HFFc6 (cell line): ENCODE results near the gene ASAP2. TPM values are rescaled to one million over a fixed set of nuclear protein-coding genes. Genes with fewer than 3 reads are reported as not detected.
A peak's percentile ranks its signal among the peaks of the same experiment; 100 is the strongest.

Experiments used
- DNase-seq: peaks from one replicate; pipeline ENCODE4 v3.0.0-alpha.2; 2018
- H3K27ac Mint-ChIP-seq: 2 replicates; pipeline ENCODE4 v1.8.0; 2020; ENCODE audit warnings: mild to moderate bottlenecking, mixed read lengths
- H3K27me3 Mint-ChIP-seq: 2 replicates; pipeline ENCODE4 v1.8.0; 2021; ENCODE audit warnings: mild to moderate bottlenecking, moderate library complexity, mixed read lengths; ENCODE audit not compliant: insufficient read depth
- H3K36me3 Mint-ChIP-seq: 2 replicates; pipeline ENCODE4 v1.8.0; 2021; ENCODE audit warnings: low read depth, mixed read lengths
- H3K4me1 Mint-ChIP-seq: 2 replicates; pipeline ENCODE4 v1.8.0; 2020; ENCODE audit warnings: low read depth, mixed read lengths
- H3K4me3 Mint-ChIP-seq: 2 replicates; pipeline ENCODE4 v1.8.0; 2020; ENCODE audit warnings: mild to moderate bottlenecking, moderate library complexity, mixed read lengths
- H3K9me3 Mint-ChIP-seq: 2 replicates; pipeline ENCODE4 v1.8.0; 2020; ENCODE audit warnings: mild to moderate bottlenecking, mixed read lengths
- CTCF ChIP-seq: fragments of 200-600 bp; sonication (generic); IDR thresholded peaks from 2 replicates; pipeline ENCODE4 v1.5.0; 2021; ENCODE audit warnings: antibody characterized with exemption, mild to moderate bottlenecking
- total RNA-seq, 6 experiments: library from RNA; stranded (reverse); fragmentation: NEBNext Ultra II Directional; extraction: Animal tissue kit (Norgen Biotek cat#: 25700); gene quantifications; 2 replicates in 1 of 6; 3 replicates in 5 of 6; pipeline ENCODE4 v1.2.3, GENCODE V29; 2021

ASAP2 gene
- total RNA-seq, 6 experiments from 2014 or later: 31.2 to 37.4 (median 34.3) TPM

GRCh38 chr2:9364791-9365497 lies 158.3 kb downstream of the ASAP2 start:
- peaks cover 56% of the 10 kb centered on the region for H3K36me3 Mint-ChIP-seq

GRCh38 chr2:9365498-9366019 lies 158.9 kb downstream of the ASAP2 start:
- TF ChIP-seq CTCF: no peak
- peak overlapping the region; percentile 31; the same call in 1 of the 2 replicates for H3K27ac Mint-ChIP-seq
- no peak for DNase-seq
- H3K36me3 Mint-ChIP-seq: peaks cover 56% of the 10 kb centered on the region
- H3K4me3 Mint-ChIP-seq: no peak overlapping the region
- H3K4me1 Mint-ChIP-seq: peaks cover 38% of the 10 kb centered on the region
- peaks cover 2% of the 10 kb centered on the region for H3K27me3 Mint-ChIP-seq
- no peaks in the 10 kb centered on the region for H3K9me3 Mint-ChIP-seq

More at GRCh38 chr2:9364791-9365497, 158.3 kb downstream of the ASAP2 start:
- Mint-ChIP-seq H3K4me3 (no peak overlapping the region), H3K4me1 (peaks cover 38% of the 10 kb centered on the region), H3K27me3 (peaks cover 2% of the 10 kb centered on the region), H3K9me3 (no peaks in the 10 kb centered on the region), H3K27ac (peak overlapping the region; percentile 11; the same call in 1 of the 2 replicates)
- no peak for TF ChIP-seq CTCF
- no peak for DNase-seq

GRCh38 chr2:9366026-9366425 lies 159.4 kb downstream of the ASAP2 start:
- H3K36me3 Mint-ChIP-seq: peaks cover 60% of the 10 kb centered on the region
- peaks cover 38% of the 10 kb centered on the region for H3K4me1 Mint-ChIP-seq
- no peak overlapping the region for H3K4me3 Mint-ChIP-seq
- no peak for TF ChIP-seq CTCF
- no peaks in the 10 kb centered on the region for H3K9me3 Mint-ChIP-seq
- DNase-seq: no peak
- H3K27ac Mint-ChIP-seq: peak overlapping the region; percentile 31; the same call in 1 of the 2 replicates
- peaks cover 2% of the 10 kb centered on the region for H3K27me3 Mint-ChIP-seq

GRCh38 chr2:9370746-9371145 lies 164.1 kb downstream of the ASAP2 start:
- Mint-ChIP-seq H3K27ac (peak overlapping the region; percentile 90), H3K4me1 (peaks cover 36% of the 10 kb centered on the region), H3K36me3 (peaks cover 59% of the 10 kb centered on the region), H3K27me3 (peaks cover 7% of the 10 kb centered on the region), H3K9me3 (no peaks in the 10 kb centered on the region), H3K4me3 (peak overlapping the region; percentile 66)
- no peak for DNase-seq
- TF ChIP-seq CTCF: no peak

GRCh38 chr2:9373047-9373446 lies 166.4 kb downstream of the ASAP2 start:
- DNase-seq: no peak
- Mint-ChIP-seq H3K27ac (no peak overlapping the region), H3K9me3 (no peaks in the 10 kb centered on the region), H3K36me3 (peaks cover 43% of the 10 kb centered on the region), H3K27me3 (peaks cover 11% of the 10 kb centered on the region), H3K4me3 (no peak overlapping the region), H3K4me1 (peaks cover 54% of the 10 kb centered on the region)
- no peak for TF ChIP-seq CTCF
